Kidney (tissue), 14 donors: ENCODE results near the gene TRAF3IP1. TPM values are rescaled to one million over a fixed set of nuclear protein-coding genes. Genes with fewer than 3 reads are reported as not detected.

Source experiments
- DNase-seq, 5 donors: peaks; one replicate each; pipeline ENCODE4 v3.0.0-alpha.2; 2013 to 2020
- FAIRE-seq: peaks from 2 replicates; lab custom pipeline; 2012; peaks lifted over from hg19 to GRCh38; lab: Jason Lieb, UNC
- H3K27ac ChIP-seq, 2 donors: one replicate each; pipeline ENCODE4 v1.7.0; 2013; ENCODE audit warnings: low read depth in 2 of 2, low read length in 2 of 2, inconsistent platforms in 1 of 2
- H3K27me3 ChIP-seq: one replicate; pipeline ENCODE4 v1.7.1; 2013; ENCODE audit warnings: low read length, inconsistent platforms; ENCODE audit not compliant: control insufficient read depth, insufficient read depth
- H3K36me3 ChIP-seq, 3 donors: one replicate each; pipeline versions ENCODE4 v1.7.0 to v1.7.1; 2013; ENCODE audit warnings: low read length in 3 of 3, control low read depth in 1 of 3, inconsistent platforms in 1 of 3; ENCODE audit not compliant: insufficient read depth in 3 of 3, control insufficient read depth in 2 of 3
- H3K4me1 ChIP-seq, 3 donors: one replicate each; pipeline versions ENCODE4 v1.7.0 to v1.7.1; 2013; ENCODE audit warnings: low read length in 3 of 3, inconsistent platforms in 1 of 3, low read depth in 1 of 3; ENCODE audit not compliant: control insufficient read depth in 2 of 3, insufficient read depth in 2 of 3
- H3K4me3 ChIP-seq, 3 donors: one replicate each; pipeline versions ENCODE4 v1.7.0 to v1.8.1; 2013; ENCODE audit warnings: low read length in 3 of 3, control low read depth in 1 of 3, inconsistent platforms in 1 of 3
- H3K9ac ChIP-seq, 3 donors: one replicate each; pipeline versions ENCODE4 v1.7.0 to v1.7.1; 2013; ENCODE audit warnings: low read length in 3 of 3, control low read depth in 1 of 3, inconsistent platforms in 1 of 3
- H3K9me3 ChIP-seq, 3 donors: one replicate each; pipeline versions ENCODE4 v1.7.0 to v1.7.1; 2013; ENCODE audit warnings: low read length in 3 of 3, control low read depth in 1 of 3, inconsistent platforms in 1 of 3; ENCODE audit not compliant: control insufficient read depth in 2 of 3, insufficient read depth in 1 of 3
- intact Hi-C: fragments of 100-400 bp; cut with DNase I; formaldehyde crosslinking; loops from one replicate; pipeline ENCODE4 v1.11.1; 2022
- polyA plus RNA-seq: library from polyadenylated mRNA; stranded (reverse); fragments of 350-450 nt; fragmentation: Illumina TruSeq; extraction: RNeasy Lipid Tissue Mini Kit (QIAGEN cat#74804); gene quantifications from one replicate; pipeline ENCODE4 v1.2.3, GENCODE V29; 2014; ENCODE audit warnings: low read depth, low replicate concordance; ENCODE audit not compliant: insufficient read depth
- total RNA-seq: library from RNA; stranded (reverse); fragmentation: NEBNext Ultra II Directional; extraction: Animal tissue kit (Norgen Biotek cat#: 25700); gene quantifications from one replicate; pipeline ENCODE4 v1.2.1, GENCODE V29; 2021
- TF ChIP-seq, protein P1 (sequence below): IDR thresholded peaks from 3 replicates; pipeline ENCODE4 v1.5.1; 2012; ENCODE audit warnings: mild to moderate bottlenecking, moderate library complexity, borderline replicate concordance; ENCODE audit not compliant: insufficient read depth; ENCODE audit errors: extremely low read depth
- donor health status: control.
- donor health status: control.
- donor health status: control.
- donor health status: control.
- donor health status: control.
- donor health status: DM: yes; HTN: yes; CAD: no.
- donor health status: Normal renal cell carcinoma (clear cell type).

The TRAF3IP1 gene
- total and polyA plus RNA-seq, 2 donors from 2014 or later, result 6.4 to 24.2 TPM

DNA sequence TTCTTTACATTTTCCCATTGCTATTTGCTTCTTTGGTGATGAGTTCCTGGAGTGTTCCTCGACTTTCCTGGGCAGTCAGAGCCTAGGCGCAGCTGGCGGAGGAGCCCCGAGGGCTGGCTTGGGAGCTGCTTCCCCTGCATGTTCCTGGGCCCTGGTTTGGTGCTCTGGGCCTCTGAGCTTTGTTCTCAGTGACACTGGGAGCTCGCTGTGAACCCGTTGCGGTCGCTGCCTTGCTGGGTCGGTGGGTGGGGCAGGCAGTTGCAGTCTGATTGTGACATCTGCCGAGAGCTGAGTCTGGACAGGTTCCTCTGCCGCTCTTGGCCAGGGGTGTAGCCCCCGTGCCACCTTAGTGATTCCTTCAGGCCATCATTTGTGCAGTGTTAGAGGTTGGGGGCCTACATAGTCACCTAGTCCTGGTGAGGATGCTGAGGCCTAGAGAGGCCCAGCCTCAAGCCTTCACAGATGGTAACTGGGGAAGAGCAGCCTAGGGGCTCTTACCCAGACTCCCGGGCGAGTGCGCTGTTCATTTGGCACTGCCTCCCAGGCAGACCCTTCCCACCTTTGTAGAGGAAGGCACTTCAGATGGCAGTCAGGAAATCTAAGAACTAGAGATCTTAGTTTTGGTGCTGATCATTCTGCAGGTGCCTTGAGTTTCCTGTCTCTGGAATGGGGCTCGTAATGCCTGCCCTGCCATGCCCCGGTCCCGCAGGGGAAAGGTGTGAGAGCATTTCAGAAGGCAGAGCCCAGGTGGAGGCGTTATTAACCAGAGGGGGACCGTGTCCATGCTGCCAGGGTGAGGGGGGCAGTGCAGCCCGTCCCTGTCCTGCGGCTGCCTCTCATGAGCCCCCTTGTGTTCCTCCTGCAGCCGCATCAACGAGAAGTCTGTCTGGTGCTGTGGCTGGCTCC, 114.8 kb downstream of the TRAF3IP1 start:
- FAIRE-seq (no peak), DNase-seq (no peak)
- H3K36me3 ChIP-seq, result peaks cover 4 to 21% (median 17%) of the 10 kb centered on the region in 3 donors
- peaks cover 0 to 4% (median under 1%) of the 10 kb centered on the region in 3 donors for H3K9me3 ChIP-seq
- TF ChIP-seq, protein P1, sequence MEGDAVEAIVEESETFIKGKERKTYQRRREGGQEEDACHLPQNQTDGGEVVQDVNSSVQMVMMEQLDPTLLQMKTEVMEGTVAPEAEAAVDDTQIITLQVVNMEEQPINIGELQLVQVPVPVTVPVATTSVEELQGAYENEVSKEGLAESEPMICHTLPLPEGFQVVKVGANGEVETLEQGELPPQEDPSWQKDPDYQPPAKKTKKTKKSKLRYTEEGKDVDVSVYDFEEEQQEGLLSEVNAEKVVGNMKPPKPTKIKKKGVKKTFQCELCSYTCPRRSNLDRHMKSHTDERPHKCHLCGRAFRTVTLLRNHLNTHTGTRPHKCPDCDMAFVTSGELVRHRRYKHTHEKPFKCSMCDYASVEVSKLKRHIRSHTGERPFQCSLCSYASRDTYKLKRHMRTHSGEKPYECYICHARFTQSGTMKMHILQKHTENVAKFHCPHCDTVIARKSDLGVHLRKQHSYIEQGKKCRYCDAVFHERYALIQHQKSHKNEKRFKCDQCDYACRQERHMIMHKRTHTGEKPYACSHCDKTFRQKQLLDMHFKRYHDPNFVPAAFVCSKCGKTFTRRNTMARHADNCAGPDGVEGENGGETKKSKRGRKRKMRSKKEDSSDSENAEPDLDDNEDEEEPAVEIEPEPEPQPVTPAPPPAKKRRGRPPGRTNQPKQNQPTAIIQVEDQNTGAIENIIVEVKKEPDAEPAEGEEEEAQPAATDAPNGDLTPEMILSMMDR, result no peak
- H3K4me1 ChIP-seq, result peaks cover 0 to 7% (median 0%) of the 10 kb centered on the region in 3 donors
- no peaks in the 10 kb centered on the region for H3K27me3 ChIP-seq
- intact Hi-C loops, result no loop called here
- no peak overlapping the region for H3K9ac ChIP-seq
- H3K4me3 ChIP-seq, result no peak overlapping the region
- no peak overlapping the region for H3K27ac ChIP-seq

DNA sequence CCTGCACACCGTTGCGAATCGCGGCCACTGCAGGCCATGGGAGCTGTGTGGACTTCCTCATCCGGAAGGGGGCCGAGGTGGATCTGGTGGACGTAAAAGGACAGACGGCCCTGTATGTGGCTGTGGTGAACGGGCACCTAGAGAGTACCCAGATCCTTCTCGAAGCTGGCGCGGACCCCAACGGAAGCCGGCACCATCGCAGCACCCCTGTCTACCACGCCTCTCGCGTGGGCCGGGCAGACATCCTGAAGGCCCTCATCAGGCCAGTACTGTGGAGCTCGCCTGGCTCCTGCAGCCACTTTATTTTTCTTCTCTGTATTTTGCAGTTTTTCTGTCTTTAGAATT, 115.4 kb downstream of the TRAF3IP1 start:
- H3K27ac ChIP-seq, result no peak overlapping the region
- H3K36me3 ChIP-seq, result peaks cover 2 to 21% (median 17%) of the 10 kb centered on the region in 3 donors
- peaks cover 0 to 7% (median 0%) of the 10 kb centered on the region in 3 donors for H3K4me1 ChIP-seq
- H3K9me3 ChIP-seq, result no peaks in the 10 kb centered on the region
- DNase-seq (no peak), FAIRE-seq (no peak)
- TF ChIP-seq, protein P1, result no peak
- H3K27me3 ChIP-seq, result no peaks in the 10 kb centered on the region
- no peak overlapping the region for H3K4me3 ChIP-seq
- intact Hi-C loops, result no loop called here
- no peak overlapping the region for H3K9ac ChIP-seq

DNA sequence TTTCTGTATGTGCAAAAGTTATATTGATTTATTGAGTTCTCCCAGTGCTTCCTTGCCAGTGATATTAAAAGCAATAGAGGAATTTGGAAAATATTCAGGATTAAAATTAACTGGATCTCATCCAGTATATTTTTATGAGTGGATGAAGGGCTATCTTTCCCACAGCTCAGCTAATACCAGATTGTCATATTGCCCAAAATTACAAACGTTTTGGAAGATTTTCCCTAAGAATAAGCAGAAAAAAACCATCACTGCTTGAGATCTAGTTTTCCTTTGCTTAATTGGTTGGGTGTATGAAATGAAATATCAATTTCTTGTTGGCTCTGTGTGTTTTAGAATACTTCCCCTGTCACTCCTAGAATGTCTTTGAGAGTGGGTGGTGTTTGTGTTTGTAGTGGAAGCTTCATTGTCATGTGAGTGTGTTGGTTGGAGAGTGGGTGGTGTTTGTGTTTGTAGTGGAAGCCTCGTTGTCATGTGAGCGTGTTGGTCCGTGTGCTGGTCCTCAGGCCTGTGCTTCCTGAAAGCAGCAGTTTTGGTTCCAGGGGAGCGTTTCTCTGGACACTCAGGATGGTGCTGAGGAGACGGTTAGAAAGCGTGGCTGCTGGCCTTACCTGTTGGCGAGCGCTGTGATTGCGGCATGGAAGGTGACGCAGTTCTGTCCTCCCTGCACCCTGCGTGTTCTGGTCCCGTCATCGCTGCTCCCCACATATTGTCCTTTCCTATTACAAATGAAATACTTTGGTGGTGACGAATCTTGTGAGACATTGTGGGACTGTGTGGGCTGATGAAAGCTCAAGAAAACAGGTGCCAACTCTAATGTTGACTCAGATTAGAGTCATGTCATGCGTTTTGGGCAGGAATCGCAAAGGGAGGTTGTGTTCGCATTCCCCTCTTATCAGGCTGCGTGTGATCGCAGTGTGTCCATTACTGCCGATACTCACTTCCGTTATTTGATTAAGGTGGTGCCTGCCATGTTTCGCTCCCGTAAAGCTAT, 118.8 kb downstream of the TRAF3IP1 start:
- DNase-seq (no peak), FAIRE-seq (no peak)
- TF ChIP-seq, protein P1, result no peak
- Histone ChIP-seq H3K36me3 (peaks cover 0 to 17% (median 9%) of the 10 kb centered on the region in 3 donors), H3K27ac (no peak overlapping the region), H3K27me3 (no peaks in the 10 kb centered on the region), H3K9me3 (no peaks in the 10 kb centered on the region), H3K4me1 (peaks cover 0 to 10% (median 0%) of the 10 kb centered on the region in 3 donors), H3K9ac (no peak overlapping the region), H3K4me3 (peak overlapping the region in 1 of 3 donors; percentile 11)
- intact Hi-C loops, result no loop called here
